A673 (cell line): ENCODE results near the gene NUP210L. TPM values are rescaled to one million over a fixed set of nuclear protein-coding genes. Genes with fewer than 3 reads are reported as not detected.
"Not testable (repeated sequence)": the region's sequence is repeated elsewhere in the genome, so short reads cannot be mapped to it uniquely, and the experiment has no call there.

Experiments
- BruUV-seq: library from RNA; stranded (reverse); fragments of 400-500 nt; replicated peaks from 2 replicates; lab custom pipeline; 2021; lab: Mats Ljungman, UMichigan
- CTCF ChIA-PET: fragments of 300-600 bp; sonication (Branson Sonifier 250); formaldehyde crosslinking; loops from one replicate; lab custom pipeline; 2022; ENCODE audit warnings: antibody characterized with exemption; lab: Charles Lee
- POLR2A ChIA-PET: fragments of 300-600 bp; sonication (Branson Sonifier 250); formaldehyde crosslinking; loops from one replicate; lab custom pipeline; 2022; ENCODE audit warnings: antibody characterized with exemption; ENCODE audit not compliant: low non-redundant PET; lab: Charles Lee
- DNase-seq: peaks from one replicate; pipeline ENCODE4 v3.0.0-alpha.2; 2015; ENCODE audit warnings: low spot score
- H3K27ac ChIP-seq: fragments of 200-600 bp; sonication (generic); 2 replicates; pipeline ENCODE4 v1.5.1; 2016; ENCODE audit warnings: mixed run types, low read depth, mild to moderate bottlenecking, mixed read lengths, antibody characterized with exemption, low read length; ENCODE audit not compliant: poor library complexity, severe bottlenecking
- H3K27me3 ChIP-seq: fragments of 200-600 bp; sonication (generic); replicated peaks from 2 replicates; pipeline ENCODE4 v1.6.1; 2017; ENCODE audit warnings: mixed run types, low read depth, mild to moderate bottlenecking, mixed read lengths, antibody characterized with exemption, low read length; ENCODE audit not compliant: insufficient read depth, poor library complexity
- H3K36me3 ChIP-seq: fragments of 200-600 bp; sonication (generic); 2 replicates; pipeline ENCODE4 v1.6.1; 2016; ENCODE audit warnings: mixed run types, mild to moderate bottlenecking, mixed read lengths, antibody characterized with exemption, low read length; ENCODE audit not compliant: insufficient read depth, poor library complexity, severe bottlenecking
- H3K4me1 ChIP-seq: fragments of 200-600 bp; sonication (generic); 2 replicates; pipeline ENCODE4 v1.6.1; 2017; ENCODE audit warnings: mixed run types, mild to moderate bottlenecking, mixed read lengths, antibody characterized with exemption, low read length; ENCODE audit not compliant: insufficient read depth, poor library complexity, severe bottlenecking
- H3K4me3 ChIP-seq: fragments of 200-600 bp; sonication (generic); 2 replicates; pipeline ENCODE4 v1.5.1; 2016; ENCODE audit warnings: low read depth, mixed run types, mild to moderate bottlenecking, mixed read lengths, low read length; ENCODE audit not compliant: poor library complexity, severe bottlenecking
- H3K9me3 ChIP-seq: fragments of 200-600 bp; sonication (generic); 2 replicates; pipeline ENCODE4 v1.6.1; 2016; ENCODE audit warnings: mixed run types, low read depth, mild to moderate bottlenecking, mixed read lengths, antibody characterized with exemption, low read length; ENCODE audit not compliant: poor library complexity, severe bottlenecking
- CTCF ChIP-seq: fragments of 300-800, 200-600 bp; sonication (generic); conservative IDR thresholded peaks from 2 replicates; pipeline ENCODE4 v1.5.1; 2017; ENCODE audit warnings: low read depth, mild to moderate bottlenecking, antibody characterized with exemption, low read length, moderate library complexity, mixed read lengths
- EZH2 ChIP-seq: fragments of 200-600 bp; sonication (generic); IDR thresholded peaks from 2 replicates; pipeline ENCODE4 v1.6.1; 2017; ENCODE audit warnings: borderline replicate concordance, low read depth, mild to moderate bottlenecking, mixed read lengths, antibody characterized with exemption, low read length; ENCODE audit not compliant: poor library complexity, severe bottlenecking
- intact Hi-C: fragments of 100-400 bp; cut with micrococcal nuclease; formaldehyde crosslinking; loops from one replicate; pipeline ENCODE4 v1.10.0; 2022; ENCODE audit not compliant: unreplicated experiment
- total RNA-seq: library from RNA; stranded (reverse); gene quantifications from 2 replicates; pipeline ENCODE4 v1.2.3, GENCODE V29; 2021

The NUP210L gene
- total RNA-seq, 1 experiment from 2014 or later: 0.04 TPM

GRCh38 chr1:154091706-154092105 lies 63.2 kb downstream of the NUP210L start:
- no TSS peak for BruUV-seq
- CTCF ChIA-PET: interaction anchor here (0.7 kb wide), 1 partner anchor 322 kb away, joined by 5 read pairs; no protein-coding TSS in a partner anchor
- POLR2A ChIA-PET: no interaction called here

GRCh38 chr1:154087574-154087973 lies 67.3 kb downstream of the NUP210L start:
- Histone ChIP-seq H3K4me1 (no peaks in the 10 kb centered on the region), H3K4me3 (no peak overlapping the region), H3K36me3 (no peaks in the 10 kb centered on the region), H3K27me3 (no peaks in the 10 kb centered on the region), H3K27ac (no peak overlapping the region), H3K9me3 (no peaks in the 10 kb centered on the region)
- ChIA-PET CTCF (no interaction called here), POLR2A (no interaction called here)
- TF ChIP-seq EZH2: no peak
- TF ChIP-seq CTCF: no peak
- BruUV-seq: no TSS peak
- intact Hi-C loops: no loop called here
- no peak for DNase-seq

More at GRCh38 chr1:154091706-154092105, 63.2 kb downstream of the NUP210L start:
- no peak for DNase-seq
- no peak overlapping the region for H3K4me3 ChIP-seq
- no peaks in the 10 kb centered on the region for H3K9me3 ChIP-seq
- no peaks in the 10 kb centered on the region for H3K4me1 ChIP-seq
- intact Hi-C loops: no loop called here
- H3K27me3 ChIP-seq: no peaks in the 10 kb centered on the region
- H3K36me3 ChIP-seq: no peaks in the 10 kb centered on the region
- TF ChIP-seq EZH2: no peak
- no peak for TF ChIP-seq CTCF
- no peak overlapping the region for H3K27ac ChIP-seq

- H3K27me3 ChIP-seq, intact Hi-C loops: not testable (repeated sequence)
Measured at GRCh38 chr1:154083057-154083456, 71.8 kb downstream of the NUP210L start.

More at GRCh38 chr1:154083057-154083456, 71.8 kb downstream of the NUP210L start:
- H3K9me3 ChIP-seq, H3K27ac ChIP-seq, H3K4me3 ChIP-seq, POLR2A ChIA-PET, CTCF ChIA-PET, H3K36me3 ChIP-seq, BruUV-seq, H3K4me1 ChIP-seq, DNase-seq: not testable (repeated sequence)
